EL (cell line): Measurements from ENCODE around the gene FAM200A.
A peak's percentile ranks its signal among the peaks of the same experiment; 100 is the strongest.
"Not testable (repeated sequence)": the region's sequence is repeated elsewhere in the genome, so short reads cannot be mapped to it uniquely, and the experiment has no call there.

ENCODE experiments used
- DNase-seq: peaks from one replicate; pipeline ENCODE4 v3.0.0-alpha.2; 2016

Gene FAM200A

DNA sequence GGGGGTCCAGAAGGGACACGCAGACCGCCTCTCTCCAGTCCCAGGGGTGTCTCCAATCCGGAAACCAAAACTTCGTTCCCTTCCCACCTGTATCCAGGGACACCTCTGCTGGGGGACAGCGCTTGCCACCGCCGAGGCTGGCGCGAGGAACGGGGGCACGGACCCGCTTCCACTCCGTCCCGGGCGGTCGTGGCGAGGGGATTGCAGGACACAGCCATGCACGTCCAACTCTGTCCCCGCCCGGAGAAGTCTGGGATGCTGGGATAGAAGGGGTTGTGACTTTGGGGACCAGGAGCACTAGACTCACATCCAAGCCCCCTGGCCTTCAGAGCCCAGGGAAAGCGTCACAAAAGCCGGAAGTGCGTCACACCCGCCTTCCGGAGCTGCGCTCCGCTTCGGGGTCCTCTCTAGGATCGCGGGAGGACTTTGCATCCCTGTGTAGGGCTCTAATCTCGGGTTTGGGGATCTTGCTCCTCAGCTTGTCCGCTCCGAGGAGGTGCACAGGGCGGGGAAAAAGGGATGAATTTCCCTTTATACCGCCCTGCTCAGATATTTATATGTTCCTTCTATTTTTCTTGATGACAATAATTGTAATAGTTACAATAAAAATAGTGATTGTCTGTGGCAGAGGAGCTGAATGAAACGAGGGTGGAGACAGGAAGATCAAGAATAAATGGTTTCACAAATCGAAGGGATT, at the start of gene FAM200A:
TSS of gene FAM200A (minus strand) at position 348 of the 697 bp plus-strand sequence. CDS start 3,707 bp downstream, outside the sequence.
- DNase-seq, result peak; percentile 90

DNA sequence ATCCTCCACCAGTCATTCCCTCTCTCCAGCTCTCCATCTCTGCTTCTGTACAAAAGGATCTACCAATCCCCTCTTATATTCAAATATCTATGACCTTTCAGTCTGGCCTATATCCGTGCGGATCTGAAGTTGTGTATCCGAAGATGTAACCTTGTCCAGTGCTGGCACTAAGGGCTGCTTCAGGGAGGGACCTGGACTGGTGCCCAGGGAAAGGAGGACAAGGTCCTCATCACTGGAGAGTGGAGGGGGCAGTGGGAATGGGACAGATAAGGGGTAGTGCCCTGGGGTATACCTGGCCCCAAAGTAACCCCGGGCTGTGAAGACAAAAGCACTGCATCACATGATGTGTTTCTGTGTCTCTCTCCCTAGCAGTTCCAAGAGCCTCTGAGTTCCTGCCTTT, 47.9 kb upstream of the FAM200A start:
- DNase-seq, result no peak

DNA sequence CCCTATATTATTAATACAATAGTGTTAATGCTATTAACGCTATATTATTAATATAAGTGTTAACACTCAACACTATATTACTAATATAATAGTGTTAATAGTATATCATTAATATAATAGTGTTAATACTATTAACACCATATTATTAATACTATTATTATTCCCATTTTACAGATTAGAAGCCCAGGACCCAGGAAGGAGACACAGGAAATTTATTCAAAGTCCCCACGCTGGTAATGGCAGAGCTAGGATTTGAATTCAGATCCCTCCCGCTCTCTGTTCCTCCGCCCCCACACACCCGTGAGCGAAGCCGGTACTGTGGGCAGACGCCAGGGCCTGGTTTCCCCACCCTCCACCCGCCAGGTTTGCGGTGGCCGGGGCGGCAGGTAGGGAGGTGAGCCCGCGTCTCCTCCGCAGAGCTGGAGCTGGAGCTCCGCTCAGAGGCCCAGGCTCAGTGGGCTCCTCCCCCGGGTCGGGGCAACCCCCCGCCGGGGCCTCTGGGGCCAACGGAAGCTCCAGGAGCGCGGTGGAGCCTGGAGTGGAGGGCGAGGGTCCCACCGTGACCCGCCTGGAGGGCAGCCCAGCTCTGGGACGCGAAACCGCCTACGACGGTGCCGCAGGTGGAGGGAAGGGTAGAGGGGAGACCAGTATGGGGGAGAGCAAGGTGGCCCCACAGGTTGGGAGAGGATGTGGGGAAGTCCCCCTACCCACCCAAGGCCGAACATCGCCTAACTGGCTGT, 46.0 kb upstream of the FAM200A start, which contains the start of gene TMEM225B:
TSS of gene TMEM225B (plus strand) at position 506 of the 740 bp plus-strand sequence. CDS start 6,122 bp downstream, outside the sequence.
- no peak for DNase-seq

- no peak for DNase-seq
Measured at GRCh38 chr7:99596408-99596955, 44.6 kb upstream of the FAM200A start.

- no peak for DNase-seq
Measured at GRCh38 chr7:99594948-99595745, 43.2 kb upstream of the FAM200A start.

DNA sequence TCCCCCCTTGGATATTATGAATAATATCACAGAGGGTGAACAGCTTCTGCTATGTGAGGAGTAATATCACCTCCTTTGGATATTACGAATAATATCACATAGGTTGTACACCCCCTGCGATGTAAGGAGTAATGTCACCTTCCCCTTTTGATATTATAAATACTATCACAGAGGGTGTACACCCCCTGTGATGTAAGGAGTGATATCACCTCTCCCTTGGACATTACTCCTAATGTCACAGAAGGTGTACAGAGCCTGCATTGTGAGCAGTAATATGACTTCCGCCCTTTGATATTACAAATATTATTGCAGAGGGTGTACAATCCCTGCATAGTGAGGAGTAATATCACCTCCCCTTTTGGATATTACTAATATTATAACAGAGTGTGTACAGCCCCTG, 37.0 kb upstream of the FAM200A start:
- no peak for DNase-seq

- DNase-seq, result not testable (repeated sequence)
Measured at GRCh38 chr7:99580778-99581332, 28.9 kb upstream of the FAM200A start.

- DNase-seq, result peak; percentile 45
Measured at GRCh38 chr7:99579956-99580777, 28.3 kb upstream of the FAM200A start.

DNA sequence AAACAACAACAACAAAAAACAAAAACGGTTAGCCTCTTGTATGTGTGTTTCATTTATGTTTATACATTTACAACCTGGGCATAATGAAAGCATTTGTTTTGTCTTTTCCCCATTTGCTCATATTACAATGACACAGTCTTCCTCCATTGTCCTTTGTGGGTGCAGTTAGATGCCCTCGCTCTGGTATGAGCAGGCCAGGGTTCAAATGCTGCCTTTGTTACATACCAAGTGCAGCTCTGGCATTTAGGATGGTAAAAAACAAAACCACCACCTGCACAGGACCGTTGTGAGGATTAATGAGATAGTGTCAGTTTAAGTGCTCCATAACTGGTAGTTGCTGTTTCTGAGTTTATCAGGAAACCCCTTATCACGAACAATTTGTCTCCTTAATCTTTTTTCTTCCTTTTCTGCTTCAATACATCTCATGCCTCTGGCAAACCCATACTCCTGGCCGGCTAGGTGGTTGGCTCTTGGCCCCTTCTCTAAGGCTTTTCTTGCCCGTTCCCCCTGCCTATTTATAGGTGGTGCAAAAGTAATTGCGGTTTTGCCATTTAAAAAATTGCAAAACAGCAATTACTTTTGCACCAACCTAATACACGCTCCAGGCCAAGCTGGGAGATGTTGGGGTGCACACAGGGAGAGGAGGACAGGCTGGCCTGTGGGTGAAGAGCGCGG, 27.5 kb upstream of the FAM200A start:
- DNase-seq, result no peak

DNA sequence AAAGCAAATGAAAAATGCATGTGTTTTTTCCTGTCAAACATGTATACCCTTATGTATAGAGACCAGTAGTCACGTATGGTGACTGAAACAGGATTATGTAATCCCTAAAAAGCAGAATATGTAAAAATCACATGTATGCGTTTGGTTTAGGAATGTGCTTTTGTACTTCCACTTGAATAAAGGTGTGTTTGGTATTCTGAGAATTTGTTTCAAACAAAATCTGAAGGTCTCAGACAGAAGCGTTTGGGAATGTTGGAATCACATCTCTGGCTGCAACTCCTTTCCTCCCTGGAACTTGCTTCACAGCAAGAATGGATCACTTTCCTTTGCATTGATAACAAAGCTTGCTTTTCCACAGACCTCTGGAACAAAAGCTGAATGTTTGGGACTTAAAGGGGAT, 24.3 kb upstream of the FAM200A start:
- DNase-seq, result no peak

DNA sequence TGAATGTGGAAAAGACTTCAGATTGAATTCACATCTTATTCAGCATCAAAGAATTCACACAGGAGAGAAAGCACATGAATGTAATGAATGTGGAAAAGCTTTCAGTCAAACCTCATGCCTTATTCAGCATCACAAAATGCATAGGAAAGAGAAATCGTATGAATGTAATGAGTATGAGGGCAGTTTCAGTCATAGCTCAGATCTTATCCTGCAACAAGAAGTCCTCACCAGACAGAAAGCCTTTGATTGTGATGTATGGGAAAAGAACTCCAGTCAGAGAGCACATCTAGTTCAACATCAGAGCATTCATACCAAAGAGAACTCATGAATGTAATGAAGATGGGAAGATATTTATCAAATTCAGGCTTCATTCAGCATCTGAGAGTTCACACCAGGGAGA, 21.3 kb upstream of the FAM200A start:
- DNase-seq, result no peak

DNA sequence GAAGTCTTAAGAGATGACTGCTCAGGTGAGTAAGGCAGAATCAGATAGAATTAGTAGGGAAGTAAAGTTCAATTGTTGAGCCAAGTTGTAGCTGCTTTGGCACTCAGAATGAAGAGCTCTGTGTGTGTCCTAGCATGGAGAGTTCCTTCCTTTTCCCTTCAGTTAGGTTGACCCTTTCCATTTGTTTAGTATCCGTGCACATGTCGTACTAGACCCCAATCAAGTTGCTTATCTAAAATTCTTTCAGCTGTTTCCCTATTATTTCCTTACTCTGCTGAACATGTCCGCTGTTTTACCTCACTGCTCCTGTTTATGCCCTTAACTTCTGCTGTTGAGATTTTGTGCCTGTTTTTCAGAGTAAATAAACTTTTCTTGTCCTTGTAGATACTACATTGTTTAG, 19.9 kb upstream of the FAM200A start:
- no peak for DNase-seq

DNA sequence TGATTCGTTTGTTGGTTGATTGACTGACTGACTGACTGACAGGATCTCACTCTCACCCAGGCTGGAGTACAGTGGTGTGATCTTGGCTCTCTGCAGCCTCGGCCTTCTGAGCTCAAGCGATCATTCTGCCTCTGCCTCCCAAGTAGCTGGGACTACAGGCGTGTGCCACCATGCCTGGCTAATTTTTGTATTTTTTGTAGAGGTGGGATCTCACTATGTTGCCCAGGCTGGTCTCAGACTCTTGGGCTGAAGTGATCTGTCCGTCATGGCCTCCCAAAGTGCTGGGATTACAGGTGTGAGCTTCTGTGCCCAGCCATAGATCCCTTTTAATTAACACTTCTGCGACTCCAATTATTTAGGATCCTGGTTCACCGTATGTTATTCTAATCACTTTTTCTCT, 16.9 kb upstream of the FAM200A start:
- not testable (repeated sequence) for DNase-seq

DNA sequence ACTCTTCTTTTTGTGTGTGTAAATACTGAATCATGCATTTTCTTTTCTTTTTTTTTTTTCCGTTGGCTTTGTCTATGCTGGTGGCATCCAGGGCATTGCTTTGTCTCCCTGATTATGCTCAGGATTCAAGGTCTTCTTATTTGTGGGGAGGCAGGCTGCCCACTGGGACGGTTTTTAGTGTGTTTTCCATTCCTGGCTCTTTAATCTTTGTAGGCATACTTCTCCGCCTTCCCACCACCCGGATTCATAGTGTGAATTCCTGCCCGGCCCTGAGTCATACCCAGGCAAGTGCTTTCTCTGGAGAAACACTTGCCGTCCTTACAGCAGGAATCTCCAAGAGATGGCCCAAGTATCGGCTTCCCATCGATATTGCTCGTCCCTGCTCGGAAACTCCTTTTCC, 11.7 kb upstream of the FAM200A start:
- DNase-seq, result peak; percentile 88

DNA sequence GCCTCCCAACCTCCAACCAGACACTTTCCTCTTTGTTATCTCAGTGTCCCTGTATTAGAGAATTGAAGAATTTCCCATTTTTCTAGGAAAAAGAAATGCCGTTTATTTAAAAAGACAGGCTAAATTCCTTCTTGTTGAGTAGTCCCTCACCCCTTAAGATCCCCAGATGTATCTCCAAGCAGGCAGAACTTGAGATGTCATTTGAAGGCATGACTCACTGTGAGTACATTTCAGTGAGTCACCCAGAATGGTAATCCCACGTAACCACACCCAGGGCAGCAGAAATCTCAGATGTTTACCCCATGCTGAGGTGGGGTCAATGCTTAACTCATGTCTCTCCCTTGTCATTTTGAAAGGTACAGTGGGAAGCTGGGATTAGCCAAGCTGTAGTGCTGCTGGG, 10.9 kb upstream of the FAM200A start:
- DNase-seq, result peak; percentile 99

DNA sequence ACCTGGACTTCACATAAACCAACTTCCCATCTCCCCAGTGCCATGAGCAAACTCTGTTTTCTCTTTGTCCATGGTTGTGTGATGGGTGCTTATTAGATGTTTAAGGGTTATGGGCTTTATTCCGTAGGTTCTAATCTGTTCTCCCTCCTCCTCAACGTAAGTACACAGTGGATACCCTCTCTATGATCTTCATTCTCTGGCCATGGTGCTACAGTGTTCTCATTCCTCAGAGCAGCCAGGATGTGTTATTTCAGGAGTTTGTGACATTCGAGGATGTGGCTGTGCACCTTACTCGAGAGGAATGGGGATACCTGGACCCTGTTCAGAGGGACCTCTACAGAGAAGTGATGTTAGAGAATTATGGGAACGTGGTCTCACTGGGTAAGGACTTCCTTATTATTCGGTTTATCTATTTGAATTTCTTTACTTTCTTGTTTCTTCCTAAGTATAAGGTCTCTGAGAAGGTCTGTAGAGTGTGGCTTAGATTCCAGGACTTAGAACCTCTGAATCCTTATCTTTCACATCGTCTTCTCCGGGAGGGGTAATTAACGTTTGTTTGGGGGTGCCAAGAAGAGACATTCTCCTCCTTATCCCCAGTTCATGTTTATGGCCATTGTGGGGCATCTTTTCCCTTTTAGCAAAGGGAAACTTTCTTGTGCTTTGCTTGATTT, 10.3 kb upstream of the FAM200A start:
- no peak for DNase-seq

GRCh38 chr7:99561737-99562051, 9.8 kb upstream of the FAM200A start:
- DNase-seq, result no peak

DNA sequence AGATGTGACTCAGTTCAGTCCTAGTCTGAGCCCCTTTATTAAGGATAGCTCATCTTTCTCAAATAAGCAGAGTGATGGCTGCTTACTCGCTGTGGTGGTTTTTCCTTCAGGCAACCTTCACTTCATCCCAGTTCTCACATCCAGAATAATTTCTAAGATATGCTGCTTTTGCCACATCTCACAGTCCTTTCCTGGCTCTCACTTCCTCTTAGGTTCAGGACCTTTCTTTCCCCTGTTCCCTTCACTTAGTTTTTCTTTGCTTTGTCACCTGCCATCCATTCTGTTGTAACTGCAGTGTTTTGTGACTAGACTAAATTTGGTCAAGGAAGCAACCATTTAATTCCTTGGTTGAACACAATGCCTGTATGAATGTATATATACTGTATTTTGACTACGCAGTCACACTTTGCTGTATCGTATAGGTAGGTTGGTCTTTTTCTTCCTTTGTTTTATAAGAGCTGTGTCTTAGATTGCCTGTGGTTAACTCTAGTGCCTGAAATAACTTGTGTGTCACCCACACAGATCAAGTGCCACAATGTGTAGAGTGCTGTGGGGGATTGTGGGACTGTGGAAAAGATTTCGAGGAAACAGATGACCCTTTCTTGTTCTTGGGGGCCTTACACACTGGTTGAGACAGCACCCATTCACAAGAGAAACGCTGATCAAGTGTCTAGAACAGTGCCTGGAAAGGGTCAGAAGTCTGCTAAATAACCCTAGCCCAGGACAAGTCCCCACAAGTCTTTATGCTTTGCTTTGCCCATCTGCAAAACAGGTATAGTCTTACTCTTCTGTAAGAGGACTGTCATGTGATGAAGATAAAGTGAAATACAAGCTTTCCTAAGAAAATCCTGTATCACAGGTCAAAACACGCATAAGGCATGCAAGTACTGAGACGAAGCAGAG, 9.2 kb upstream of the FAM200A start:
- DNase-seq, result no peak

DNA sequence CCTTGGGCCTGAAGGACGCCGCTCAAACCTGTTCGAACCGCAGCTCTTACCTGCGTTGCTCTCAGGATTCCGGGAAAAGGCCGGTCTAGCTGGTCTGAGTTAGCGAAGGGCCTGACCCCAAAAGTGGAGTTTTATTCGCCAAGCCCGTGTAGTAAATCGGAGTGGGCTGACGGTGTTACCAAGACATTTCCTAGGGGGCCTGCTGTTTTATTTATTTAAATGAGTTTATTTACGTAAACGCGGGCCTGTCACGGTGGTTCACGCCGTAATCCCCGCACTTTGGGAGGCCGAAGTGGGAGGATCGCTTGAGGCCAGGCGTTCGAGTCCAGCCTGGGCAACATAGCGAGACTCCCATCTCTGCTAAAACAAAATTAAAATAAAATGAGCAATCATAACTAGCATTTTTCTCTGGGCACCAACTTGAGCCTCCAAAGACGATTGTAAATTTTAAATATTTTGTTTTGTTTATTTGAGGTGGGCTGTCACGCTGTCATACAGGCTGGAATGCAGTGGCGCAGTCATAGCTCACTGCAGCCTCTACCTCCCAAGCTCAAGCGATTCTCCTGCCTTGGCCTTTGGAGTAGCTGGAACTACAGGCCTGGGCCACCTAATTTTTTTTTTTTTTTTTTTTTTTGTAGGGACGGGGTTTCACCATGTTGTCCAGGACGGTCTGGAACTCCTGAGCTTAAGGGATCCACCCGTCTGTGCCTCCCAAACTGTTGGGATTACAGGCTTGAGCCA, 7.4 kb upstream of the FAM200A start:
- DNase-seq, result peak; percentile 44
